8988T (cell line): Measurements from ENCODE around the gene YEATS2.
"Not testable (repeated sequence)": the region's sequence is repeated elsewhere in the genome, so short reads cannot be mapped to it uniquely, and the experiment has no call there.

Source experiments
- DNase-seq: peaks from one replicate; pipeline ENCODE4 v3.0.0; 2011

Gene YEATS2

DNA sequence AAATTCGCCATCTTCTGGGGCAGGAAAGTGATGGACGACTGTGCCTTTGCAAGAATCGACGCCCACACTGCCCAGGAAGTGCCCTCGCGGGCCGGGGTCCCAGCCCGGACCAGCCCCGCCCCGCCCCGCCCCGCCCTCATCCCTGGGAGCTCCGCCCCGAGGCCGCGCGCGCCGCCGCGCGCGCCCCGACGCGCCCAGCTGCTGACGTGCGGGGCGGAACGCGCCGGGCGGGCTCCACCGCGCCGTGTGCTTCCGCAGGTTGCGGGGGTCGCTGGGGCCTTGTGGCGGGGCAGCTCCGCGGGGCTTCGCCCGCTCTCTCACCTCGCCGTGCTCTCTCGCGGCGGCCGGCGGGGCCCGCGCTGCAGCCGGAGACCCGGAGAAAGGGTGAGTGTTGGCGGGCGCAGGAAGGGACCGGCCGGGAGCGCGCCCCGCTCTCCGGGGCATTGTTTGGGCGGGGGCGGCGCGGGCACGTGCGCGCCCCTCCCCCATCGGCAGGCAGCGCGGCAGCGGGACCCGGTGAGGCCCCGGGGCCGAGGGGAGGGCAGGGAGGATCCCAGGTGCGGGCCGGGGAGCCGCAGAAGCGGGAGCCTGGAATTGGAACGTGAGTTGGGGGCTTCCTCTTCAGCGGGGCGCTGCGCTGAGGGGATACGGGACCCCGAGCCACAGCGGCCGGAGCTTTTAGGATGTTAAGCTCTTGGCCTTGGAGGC is at the start of gene YEATS2:
YEATS2 (plus strand) TSS at position 188 of the 708 bp plus-strand sequence. CDS start 17,366 bp downstream, outside the sequence.
- DNase-seq: peak; percentile 98

DNA sequence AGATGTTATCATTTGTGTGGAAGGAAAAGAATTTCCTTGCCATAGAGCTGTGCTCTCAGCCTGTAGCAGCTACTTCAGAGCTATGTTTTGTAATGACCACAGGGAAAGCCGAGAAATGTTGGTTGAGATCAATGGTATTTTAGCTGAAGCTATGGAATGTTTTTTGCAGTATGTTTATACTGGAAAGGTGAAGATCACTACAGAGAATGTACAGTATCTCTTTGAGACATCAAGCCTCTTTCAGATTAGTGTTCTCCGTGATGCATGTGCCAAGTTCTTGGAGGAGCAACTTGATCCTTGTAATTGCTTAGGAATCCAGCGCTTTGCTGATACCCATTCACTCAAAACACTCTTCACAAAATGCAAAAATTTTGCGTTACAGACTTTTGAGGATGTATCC is 47.0 kb upstream of the YEATS2 start:
- DNase-seq: no peak

DNA sequence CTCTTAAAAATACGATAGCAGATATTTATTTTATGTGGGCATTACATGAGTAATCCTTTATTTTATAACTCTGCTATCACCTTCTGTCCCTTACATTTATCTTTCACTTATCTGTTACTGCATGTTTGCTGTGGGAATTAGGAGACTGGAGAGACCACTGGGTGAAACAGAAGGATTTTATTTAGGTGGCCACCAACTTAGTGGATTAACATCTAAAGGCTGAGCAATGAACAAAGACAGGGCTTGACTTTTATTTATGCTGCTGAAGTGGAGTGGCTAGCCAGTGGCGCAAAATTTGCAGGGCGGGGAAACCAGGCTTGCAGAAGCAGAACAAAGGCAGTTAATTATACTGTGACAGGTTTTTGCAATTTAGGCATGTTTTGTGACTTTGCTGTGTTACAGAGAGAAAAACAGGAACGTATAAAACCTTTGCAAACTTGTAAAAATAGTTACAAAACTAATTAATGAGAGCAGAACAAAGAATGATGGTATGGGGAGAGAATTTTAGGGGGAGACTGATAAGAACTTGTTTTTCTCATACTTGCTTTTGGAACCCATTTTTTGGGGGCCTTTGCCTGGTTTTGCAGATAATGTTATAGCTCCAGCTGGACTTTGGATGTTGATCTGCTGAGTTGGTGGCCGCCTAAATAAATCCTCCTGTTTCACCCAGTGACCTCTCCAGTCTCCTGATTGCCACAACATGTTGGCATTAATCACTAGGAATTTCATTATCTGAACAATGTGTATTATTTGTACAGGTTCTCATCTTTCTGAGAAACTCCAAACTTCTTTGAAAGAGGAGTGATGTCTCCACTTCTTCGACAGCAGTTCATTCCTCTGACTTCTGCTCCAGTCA is 44.2 kb upstream of the YEATS2 start:
- no peak for DNase-seq

DNA sequence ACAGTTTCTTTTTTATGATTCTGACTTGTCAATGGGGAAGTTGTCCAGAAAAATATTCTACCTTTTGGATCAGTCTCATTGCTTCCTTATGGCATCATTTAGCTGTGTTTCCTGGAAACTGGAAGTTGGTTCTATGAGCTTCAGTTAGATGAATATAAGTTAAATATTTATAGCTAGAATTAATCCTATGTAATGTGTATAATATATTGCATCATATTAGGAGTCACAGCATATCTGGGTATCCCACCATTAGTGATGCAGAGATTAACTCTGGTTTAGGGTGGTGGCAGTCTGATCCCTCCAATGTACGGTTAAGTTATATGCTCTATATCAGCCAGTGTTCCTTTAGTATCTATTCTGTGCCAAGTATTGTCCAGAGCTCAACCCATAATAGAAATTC is 42.9 kb upstream of the YEATS2 start:
- DNase-seq: no peak

DNA sequence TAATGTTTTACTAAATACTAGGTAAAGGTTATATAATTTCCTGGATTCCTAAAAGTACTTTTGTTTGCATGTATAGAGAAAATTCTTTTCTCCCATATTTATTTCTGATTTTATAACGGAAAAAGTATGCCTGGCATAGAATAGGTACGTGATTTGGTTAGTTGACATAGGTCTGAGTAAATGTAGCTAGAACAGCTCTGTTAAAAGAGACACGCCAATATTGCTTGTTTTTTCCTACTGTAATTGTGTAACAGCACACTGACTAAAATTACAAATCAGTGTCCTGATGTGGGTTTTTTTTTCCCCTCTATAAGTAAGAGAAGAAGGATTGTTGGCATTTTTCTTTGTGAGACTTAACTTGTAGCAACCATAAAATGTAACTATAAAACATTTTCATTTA is 35.5 kb upstream of the YEATS2 start:
- DNase-seq: no peak

DNA sequence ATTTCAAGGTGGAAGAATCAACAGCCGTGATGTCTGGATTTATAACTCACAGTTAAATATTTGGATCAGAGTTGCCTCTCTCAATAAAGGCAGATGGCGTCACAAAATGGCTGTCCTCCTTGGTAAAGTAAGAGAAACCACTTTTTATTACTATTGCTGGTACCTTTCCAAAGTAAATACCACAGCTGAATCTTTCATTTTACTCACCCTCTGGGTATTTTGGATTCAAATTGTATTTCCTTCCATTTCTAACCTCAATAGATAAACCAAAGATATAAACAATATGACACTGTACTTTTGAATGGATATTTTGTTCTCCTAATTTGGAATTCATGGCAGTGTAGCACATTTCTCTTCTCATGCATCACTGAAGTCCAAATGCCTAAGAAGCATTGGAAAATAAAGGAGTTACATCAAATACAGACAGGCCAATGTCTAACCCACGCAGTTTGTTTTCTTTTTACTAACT is 32.6 kb upstream of the YEATS2 start:
- DNase-seq: no peak

DNA sequence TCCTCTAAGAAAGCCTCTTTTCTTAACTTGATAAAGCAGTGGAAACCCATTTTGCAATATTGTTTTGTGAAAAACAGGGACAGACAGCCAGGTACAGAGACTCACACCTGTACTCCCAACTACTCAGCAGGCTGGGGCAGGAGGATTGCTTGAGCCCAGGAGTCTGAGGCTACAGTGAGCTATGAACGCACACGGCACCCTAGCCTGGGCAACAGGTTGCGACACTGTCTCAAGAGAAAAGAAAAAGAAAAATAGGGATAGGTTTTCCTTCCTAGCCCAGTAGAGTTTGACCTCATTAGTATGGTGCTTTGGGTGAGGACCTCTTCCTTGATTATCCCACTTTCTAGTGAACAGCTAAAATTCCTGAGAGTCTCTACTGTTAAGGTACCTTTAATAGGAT is 17.5 kb upstream of the YEATS2 start:
- no peak for DNase-seq

DNA sequence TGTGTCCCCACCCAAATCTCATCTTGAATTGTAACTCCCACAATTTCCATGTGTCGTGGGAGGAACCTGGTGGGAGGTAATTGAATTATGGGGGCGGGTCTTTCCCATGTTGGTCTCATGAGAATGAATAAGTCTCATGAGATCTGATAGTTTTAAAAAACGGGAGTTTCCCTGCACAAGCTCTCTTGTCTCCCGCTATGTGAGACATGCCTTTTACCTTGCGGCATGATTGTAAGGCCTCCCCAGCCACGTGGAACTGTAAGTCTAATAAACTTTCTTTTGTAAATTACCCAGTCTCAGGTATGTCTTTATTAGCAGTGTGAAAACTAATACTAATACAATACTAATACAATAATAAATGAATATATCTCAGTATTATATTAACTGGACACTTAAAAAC is 9.9 kb upstream of the YEATS2 start:
- DNase-seq: no peak

- DNase-seq: no peak
These were observed 8.7 kb upstream of the YEATS2 start for GRCh38 chr3:183688874-183689273.

- DNase-seq: not testable (repeated sequence)
These were observed 8.0 kb upstream of the YEATS2 start for GRCh38 chr3:183689621-183690020.

- DNase-seq: no peak
These were observed 7.1 kb upstream of the YEATS2 start for GRCh38 chr3:183690402-183690995.

DNA sequence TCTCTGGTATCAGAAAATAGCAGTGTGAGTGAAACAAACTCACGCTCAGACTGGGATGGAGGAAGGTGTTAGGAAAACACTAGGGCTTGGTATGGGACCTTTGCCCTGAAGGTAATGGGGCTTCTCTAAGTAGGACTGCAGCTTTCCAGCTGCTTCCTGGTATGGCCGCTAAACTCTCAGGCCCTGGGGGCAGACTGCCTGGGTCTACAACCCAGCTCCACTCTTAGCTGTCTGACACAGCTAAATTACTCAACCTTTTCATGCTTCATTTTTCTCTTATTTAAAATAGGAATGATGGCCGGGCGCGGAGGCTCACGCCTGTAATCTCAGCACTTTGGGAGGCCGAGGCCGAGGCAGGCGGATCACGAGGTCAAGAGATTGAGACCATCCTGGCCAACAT is 5.2 kb upstream of the YEATS2 start:
- DNase-seq: no peak

DNA sequence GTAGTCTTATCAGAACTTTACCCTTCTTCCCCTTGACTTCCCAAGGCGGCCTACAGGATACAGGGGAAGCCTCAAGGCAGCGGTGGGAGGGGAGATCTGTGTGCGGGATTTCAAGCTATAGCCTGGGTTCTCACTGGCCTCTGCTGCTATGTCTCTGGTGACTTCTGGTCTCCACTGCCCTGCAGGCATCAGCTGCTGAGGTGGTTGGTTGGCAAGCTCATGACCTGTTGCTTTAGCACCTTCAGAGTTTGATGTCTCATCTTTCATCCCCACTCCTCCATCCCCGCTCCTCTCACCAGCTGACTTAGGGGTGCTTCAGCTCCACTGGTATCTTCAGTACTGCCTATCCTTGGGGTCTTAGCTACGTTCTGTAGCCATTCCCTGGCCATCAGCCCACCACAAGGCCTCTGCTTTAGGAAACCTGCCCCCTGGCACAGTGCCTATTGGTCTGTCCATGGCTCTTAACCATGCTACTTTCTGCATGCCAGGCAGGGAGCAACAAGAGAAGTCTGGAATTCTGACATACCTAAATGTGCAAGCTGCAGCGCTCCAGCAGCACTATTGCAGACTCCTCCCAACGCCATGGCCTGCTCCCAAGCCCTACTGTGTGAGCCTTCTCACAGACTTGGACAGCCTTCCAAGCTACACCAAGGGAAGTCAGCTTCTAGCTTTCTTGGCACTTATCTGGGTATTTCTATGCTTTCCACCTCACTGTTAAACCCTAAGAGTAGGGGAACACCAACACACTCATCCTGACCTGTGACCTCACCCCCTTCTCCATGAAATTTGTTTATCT is 1.8 kb upstream of the YEATS2 start:
- DNase-seq: no peak

- DNase-seq: no peak
These were observed 431 bp upstream of the YEATS2 start for GRCh38 chr3:183697123-183697609.

- DNase-seq: peak; percentile 52
These were observed 738 bp downstream of the YEATS2 start for GRCh38 chr3:183698318-183698751.

GRCh38 chr3:183698756-183699155 is 1.2 kb downstream of the YEATS2 start:
- DNase-seq: peak; percentile 20

DNA sequence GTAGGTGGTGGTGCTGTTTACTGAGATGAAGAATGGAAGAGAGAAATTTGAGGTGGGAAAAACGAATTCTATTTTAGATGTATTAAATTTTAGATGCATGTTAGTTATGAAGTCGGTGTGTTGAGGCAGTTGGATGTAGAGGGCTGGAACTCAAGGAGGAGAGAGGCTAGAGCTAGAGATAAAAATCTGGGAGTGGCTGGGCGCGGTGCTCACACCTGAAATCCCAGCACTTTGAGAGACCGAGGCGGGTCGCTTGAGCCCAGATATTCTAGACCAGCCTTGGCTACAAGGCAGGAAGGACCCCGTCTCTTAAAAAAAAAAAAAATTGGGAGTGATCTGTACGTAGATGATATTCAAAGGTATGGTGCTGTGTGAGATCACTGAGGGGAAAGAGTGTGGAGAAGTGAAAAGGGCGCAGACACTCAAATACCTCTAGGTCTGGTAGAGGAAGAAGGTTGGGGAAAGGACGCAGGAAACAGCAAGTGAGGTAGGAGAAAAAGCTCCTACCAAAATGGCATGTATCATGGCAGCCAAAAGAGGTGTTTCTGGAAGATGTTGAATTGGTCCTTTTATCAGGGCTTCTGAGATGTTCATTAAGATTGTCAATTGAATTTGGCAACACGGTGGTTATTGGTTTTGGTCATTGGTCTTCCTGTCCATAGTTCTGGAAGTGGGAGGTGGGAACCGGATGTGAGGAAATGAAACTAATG is 1.8 kb downstream of the YEATS2 start:
- DNase-seq: peak; percentile 25

DNA sequence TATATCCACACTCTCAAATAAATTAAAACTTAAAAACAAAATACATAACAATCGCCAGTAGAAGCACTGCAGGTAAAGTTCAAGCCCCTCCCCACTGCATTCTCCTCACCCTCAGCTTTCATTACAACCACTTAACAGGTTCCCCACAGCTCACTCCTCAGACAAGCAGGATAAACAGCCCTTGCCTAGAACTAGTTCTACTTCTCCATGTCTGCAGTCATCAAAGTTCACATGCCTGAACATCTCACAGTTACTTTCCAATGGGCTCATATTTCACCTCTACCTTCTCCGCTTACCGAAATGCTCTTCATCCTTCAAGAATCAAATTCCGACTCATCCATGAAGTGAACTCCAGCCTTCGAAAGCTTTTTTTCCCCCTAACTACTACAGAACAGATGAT is 4.1 kb downstream of the YEATS2 start:
- no peak for DNase-seq

GRCh38 chr3:183703892-183704291 is 6.3 kb downstream of the YEATS2 start:
- DNase-seq: not testable (repeated sequence)

GRCh38 chr3:183710231-183710630 is 12.6 kb downstream of the YEATS2 start:
- no peak for DNase-seq

GRCh38 chr3:183711516-183711915 is 13.9 kb downstream of the YEATS2 start:
- DNase-seq: no peak

DNA sequence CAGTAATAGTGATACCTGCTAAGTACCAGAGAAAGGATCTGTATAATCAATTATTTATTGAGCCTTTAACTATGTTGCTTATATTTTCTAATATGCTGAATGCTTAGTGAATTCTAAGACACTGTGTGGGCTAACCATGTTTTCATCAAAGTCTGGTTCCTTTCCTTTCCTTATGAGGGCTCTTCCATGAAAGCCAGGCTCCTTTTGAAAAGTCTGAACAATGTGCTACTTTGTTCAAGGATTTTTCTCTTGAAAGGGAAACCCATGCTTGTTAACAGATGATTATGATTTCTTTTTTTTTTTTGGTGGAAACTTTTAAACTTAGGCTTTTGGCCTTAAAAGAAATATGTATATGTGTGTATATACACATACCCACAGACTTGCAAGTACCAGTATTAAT is 17.0 kb downstream of the YEATS2 start:
- no peak for DNase-seq
